ENCODE results near the gene ATG9A.

Gene ATG9A

DNA sequence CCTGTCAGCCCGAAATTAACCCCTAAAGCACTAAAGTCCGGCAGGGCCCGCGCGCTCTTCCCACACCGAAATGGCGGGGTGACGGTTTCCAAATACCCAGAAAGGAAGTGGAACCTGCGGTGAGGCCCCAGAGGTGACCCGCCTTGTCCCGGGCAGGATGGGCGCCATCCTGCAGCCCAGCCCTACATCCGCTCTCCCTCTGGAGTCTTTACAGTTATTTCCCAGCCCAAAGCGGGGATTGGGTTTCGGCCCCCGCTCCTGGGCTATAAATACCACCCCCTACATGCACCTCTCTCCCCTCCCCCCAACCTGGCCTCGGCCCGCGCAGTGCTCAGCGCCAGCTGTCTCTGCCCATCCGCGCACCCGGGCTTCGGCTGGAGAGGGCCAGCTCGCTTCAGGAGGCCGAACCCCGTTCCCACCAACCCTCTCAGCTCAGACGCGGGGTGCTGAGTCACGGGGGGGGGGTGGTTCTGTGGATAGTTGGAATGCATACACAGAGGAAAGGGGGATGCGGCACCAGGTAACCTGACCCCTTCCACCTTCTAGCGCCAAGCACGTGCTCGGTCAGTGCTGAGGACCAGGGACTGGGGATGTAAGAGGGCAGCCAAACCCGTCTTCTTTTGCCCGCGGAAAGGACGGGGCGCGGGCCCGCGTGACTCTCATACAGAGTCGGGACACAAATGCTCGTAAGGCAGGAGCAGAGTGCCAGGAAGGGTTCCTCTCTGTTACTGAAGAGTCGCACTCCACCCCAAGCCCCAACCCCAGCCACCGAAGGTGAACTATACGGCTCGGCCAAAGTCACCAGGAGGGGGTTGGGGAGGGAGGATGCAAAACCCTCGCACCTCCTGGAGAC is 23.7 kb upstream of the ATG9A start, which contains the start of gene TUBA4B:
Gene TUBA4B (plus strand): TSS at position 344 of the 853 bp plus-strand sequence. CDS start 165 bp downstream, at position 509.
- peak; percentile 16 for DNase-seq

DNA sequence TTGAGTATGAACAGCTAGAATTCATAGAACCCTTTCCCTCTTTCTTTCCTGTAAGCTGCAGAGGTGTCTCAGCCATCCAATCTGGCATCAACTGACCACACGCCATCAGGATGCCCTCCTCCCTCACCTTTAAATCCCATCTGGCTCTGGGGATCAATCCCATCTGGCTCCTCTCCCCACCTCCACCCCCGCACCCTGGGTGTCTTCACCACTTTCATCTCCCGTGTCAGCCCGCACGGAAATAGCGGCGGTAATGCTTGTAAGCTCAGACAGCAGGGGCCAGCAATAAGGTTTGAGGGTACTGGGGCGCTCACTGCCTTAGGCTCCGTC is 23.1 kb upstream of the ATG9A start:
- no peak for DNase-seq

DNA sequence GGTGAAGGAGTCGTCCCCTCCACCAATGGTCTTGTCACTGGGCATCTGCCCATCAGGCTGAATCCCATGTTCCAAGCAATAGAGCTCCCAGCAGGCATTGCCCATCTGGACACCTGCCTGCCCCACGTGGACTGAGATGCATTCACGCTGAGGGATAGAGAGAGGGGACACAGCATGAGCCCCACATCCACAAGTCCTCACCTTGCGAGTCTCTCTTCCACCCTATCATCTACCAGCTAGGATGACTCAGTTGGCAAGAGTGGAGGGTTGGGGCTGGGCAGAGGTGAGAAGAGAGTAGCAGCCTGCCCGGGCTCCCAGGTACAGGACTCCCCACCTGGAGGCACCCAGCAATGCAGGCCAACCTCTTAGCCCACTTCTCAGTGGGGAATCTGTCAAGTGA is 22.6 kb upstream of the ATG9A start:
- peak; percentile 76 for DNase-seq

DNA sequence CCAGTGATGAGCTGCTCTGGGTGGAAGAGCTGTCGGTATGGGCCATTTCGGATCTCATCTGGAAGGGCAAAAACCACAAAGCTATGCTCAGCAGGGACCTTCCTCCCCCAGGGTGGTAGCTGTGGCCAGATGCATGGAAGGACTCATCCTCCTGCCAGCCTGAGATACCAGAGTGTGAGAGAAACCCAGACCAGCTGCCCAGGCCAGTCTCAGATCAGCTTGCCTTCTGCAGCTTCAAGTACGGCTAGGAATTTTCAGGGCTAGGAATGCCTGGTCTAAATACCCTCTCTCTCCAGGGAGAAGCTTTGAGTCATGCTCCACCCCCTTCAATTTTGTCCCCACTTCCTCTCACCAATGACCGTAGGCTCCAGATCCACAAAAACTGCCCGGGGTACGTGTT is 22.2 kb upstream of the ATG9A start:
- no peak for DNase-seq

DNA sequence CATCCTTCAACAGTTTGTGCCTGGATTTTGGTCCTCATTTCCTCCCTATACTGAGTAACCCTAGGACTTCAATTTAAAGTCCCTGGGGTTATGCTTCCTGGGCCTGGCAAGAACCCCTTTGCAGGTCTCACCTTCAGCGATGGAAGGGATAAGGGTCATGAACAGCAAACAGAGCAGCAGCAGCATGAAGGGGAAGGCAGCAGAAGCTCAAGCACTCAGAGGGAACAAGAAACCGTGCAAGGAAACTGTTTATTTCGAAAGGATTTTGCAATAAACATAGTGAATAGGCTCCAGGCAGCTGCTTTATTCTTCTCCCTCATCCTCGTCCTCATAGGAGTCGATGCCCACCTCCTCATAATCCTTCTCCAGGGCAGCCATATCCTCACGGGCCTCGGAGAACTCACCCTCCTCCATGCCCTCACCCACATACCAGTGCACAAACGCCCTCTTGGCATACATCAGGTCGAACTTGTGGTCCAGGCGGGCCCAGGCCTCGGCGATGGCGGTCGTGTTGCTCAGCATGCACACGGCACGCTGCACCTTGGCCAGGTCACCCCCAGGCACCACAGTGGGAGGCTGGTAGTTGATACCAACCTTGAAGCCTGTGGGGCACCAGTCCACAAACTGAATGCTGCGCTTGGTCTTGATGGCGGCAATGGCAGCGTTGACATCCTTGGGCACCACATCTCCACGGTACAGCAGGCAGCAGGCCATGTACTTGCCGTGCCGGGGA is 20.8 kb upstream of the ATG9A start:
- DNase-seq = no peak

DNA sequence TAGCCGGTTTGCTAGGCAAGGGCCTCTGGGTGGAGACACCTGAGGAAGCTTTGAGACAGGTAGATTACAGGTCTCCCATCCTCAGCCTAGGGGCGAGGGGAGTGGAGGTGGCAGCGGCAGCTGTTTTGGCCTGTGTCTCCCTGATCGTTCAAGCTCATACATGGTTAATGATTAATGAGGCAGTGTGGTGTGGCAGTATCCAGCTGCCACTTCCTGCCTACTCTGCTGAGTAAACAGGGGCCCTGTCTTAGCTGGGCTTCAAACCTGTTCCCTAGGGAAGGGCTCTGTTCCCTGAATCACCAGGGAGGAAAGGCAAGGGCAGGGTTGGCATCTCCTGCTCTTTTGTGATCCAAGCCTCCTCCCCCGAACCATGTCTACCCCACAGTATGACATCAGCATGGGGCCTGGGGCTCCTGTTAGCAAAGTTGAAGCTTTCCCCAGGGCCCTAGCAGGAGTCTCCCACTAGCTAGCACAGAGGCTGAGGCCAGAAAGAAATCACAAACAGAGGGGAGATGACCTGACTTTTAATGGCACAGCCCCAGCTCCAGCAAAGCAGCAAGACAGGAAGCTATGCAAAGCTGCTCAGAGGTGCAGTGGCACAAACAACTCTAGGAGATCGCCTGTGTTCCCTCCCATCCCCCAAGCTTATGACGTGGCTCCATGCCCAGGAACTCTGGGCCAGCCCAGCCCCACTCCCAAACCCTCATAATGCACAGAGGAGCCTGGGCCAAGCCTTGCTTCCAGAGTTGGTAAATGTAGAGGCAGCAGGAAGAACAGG is 20.0 kb upstream of the ATG9A start:
- peak; percentile 84 for DNase-seq

DNA sequence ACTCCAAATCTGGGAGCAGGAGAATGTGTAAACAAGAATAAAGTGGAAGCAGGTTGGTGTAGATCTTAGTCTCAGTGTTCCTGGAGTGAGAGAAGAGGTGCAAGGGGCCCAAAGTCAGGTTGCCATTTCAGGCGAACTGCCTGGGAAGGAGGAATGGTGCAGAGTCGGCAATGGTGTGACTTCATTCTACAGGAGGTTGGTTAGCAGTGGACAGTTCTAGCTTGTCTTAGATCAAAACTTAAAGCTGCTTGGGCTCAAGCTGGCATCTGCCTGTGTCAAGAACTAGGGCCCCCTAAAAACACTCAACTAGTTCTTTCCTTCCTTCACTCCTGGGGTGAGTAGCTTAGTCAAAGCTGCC is 19.4 kb upstream of the ATG9A start:
- no peak for DNase-seq

DNA sequence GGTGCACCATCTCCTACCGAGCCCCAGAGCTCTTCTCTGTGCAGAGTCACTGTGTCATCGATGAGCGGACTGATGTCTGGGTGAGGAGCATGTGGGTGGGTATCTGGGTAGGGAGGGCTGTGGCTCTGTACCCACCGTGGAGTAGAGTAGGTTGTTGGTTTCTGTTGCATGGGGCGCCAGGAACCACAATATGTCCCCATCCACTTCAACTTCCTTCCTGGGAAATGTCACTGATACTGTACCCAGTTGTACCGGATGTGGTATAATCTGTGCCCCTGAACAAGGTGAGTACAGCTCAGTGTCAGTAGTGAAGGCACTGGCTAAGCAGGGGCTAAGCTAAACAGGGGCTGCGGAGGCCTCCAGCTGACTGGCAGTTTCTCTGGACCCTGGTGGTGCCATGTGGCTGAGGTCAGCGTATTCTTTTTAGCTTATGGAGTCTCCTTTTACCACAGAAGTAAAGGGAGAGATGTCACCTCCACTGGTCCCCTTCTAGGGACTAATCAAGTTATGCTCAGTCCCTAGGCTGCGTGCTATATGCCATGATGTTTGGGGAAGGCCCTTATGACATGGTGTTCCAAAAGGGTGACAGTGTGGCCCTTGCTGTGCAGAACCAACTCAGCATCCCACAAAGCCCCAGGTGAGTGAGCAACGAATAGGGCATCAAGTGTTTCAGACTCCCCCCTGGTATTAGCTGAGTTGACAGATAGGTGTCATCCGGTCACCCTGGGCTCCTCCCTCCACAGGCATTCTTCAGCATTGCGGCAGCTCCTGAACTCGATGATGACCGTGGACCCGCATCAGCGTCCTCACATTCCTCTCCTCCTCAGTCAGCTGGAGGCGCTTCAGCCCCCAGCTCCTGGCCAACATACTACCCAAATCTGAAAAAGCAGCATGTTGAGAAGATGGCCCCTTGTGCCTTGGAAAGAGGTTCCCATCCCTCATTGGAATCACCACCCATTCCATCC is 18.5 kb upstream of the ATG9A start:
- DNase-seq = no peak

DNA sequence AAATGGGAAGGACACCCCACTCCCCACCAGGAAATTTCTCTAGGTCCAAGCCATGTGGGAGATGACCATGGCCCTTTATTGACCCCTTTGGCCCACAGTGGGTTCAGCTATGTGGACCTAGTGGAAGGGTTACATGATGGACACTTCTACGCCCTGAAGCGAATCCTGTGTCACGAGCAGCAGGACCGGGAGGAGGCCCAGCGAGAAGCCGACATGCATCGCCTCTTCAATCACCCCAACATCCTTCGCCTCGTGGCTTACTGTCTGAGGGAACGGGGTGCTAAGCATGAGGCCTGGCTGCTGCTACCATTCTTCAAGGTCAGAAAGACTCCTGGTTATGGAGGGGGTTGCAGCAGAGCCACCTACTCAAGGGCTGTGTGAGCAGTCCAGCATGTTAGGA is 17.1 kb upstream of the ATG9A start:
- no peak for DNase-seq

DNA sequence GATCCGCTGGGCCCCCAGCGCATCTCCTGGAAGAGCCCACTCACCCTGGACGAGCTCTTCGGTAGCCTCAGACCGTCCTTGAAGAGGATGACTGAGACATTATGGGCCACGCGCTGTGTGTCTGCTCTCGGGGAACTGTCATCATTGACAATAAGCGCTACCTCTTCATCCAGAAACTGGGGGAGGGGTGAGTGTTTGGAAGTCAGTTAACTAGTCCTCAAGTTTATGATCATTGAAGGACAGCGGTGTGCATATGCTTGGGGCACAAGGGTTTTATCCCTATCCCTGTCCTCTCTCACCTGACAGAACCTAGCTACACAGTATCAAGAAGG is 16.4 kb upstream of the ATG9A start:
- no peak for DNase-seq

DNA sequence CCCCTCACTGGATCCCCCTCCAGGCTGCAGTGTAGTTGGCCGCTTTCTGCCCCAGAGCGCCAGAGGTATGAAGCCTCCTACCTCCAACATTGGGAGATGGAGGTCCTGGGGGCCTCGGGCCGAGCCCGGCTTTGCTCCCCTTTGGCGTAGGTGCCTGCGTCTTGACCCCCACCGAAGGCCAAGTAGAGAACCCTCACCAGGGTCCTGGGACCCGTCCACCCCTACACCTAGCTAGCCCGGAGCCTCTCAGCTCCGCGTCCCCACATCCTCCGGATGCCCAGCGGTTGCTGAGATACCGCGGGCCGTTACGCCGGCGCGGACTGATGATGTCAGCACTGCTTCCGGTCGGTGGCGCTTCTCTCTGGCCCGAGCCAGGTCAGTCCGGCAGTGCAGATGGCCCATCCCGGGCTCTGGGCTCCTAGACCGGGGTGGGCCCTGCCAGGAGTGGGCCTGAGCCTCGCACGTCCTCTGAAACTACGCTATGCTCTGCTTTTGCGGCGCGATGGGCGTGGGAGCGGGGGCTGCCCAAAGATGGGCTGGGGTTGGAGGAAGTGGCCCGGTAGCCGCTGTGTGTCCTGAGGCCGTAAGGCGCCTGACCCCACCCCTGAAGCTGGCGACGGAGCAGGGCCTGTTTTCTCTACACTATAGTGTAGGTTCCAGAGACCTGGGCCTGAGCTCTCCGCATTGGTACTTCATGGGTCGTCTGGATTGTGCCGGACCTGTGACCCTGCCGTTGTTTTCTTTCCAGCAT is 15.9 kb upstream of the ATG9A start, which contains the start of the genes GLB1L and STK16:
Gene GLB1L (minus strand): TSS at position 297 of the 751 bp plus-strand sequence. CDS start 1,871 bp downstream, outside the sequence.
Gene STK16 (plus strand): TSS at position 332 of the 751 bp plus-strand sequence. CDS start 521 bp downstream, outside the sequence.
- DNase-seq = peak; percentile 86

DNA sequence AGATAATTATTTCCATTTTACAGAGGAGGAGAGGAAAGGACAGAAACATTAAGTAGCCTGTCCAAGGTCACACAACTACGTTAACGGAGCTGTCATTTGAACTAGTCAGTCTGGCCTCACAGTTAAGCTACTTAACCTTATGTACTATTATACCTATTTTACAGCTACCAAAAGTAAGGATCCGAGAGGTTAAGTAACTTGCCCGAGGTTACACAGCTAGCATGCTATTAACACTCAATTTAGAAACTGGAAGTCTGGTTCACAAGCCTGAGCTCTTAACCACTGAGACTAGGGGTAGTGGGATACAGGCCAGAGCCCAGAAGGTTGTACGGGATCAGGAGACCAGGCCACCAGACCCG is 15.3 kb upstream of the ATG9A start:
- no peak for DNase-seq

DNA sequence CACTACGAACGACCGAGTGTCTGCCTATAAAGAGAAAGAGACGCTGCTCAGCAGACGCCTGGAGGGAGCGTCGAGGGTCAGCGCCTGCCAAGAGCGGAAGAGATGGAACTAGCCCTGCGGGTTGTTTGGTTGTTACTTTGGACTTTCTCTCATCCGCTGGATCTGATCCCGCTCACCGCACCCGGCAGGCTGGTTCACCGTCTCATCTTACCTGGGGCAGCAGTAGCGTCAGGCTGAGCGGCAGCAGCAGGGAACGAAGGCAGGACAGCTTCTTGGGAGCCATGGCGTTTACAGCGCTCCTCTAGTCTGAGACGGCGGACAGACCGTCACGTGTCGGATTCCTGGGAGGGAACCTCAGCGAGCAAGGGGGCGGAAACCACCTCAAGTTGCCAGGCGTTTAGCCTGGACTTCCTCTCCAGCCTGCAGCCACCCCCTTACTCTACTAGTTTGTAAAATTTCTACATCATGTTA is 13.9 kb upstream of the ATG9A start:
- no peak for DNase-seq

DNA sequence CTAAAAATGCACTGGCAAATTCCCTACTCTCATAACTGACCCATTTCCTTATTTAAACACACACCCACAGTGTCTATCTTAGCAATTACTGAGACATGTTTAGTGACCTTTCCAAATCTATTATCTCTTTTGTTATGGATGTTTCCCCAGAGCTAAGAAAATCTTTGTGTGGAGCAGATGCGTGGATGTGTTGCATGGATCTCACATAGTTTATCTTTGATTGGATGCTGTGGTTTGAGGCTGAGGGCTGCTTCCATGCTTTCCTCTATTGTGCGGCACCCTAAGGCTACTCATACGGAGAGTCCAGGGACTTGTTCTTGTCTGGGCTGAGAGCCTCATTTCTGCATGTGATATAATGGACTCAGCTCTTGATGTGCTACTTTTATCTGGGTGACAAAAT is 4.9 kb upstream of the ATG9A start:
- no peak for DNase-seq

DNA sequence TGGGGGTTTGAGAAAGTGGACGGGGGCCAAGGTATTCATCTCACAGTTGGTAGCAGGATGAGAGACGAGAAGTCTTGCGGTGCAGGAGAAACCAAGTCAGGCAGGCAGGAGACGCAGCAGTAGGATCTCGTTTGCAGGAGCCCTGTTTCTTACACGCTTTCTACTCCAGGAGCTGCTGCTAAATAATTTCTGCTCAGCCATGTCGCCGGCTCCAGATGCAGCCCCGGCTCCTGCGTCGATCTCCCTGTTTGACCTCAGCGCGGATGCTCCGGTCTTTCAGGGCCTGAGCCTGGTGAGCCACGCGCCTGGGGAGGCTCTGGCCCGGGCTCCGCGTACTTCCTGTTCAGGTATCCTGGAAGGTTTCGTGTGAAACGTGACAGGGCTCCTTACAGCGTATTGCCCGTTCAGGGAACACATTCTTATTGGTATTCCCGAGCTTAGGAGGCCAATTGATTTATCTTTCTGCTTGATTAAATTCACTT is 664 bp upstream of the ATG9A start:
- peak; percentile 16 for DNase-seq

DNA sequence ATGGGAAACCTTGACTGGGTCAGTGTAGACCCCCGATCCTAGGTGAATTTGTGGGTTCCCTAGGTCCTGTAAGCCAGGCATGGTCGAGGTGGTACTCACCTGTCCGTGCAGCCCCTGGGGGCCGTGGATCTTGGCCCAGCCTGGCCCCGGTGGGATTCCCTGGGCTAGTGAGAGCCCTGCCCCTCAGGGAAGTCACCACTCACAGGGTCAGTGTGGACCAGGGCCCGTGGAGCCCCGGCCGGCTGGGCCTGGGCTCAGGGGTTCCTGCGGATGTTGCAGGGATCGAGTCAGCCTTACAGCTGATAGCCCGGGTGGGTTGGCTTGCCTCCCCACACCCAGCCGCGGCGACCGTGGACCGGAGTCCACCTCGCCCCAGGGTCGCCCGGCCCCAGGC is 528 bp downstream of the ATG9A start:
- DNase-seq = no peak

DNA sequence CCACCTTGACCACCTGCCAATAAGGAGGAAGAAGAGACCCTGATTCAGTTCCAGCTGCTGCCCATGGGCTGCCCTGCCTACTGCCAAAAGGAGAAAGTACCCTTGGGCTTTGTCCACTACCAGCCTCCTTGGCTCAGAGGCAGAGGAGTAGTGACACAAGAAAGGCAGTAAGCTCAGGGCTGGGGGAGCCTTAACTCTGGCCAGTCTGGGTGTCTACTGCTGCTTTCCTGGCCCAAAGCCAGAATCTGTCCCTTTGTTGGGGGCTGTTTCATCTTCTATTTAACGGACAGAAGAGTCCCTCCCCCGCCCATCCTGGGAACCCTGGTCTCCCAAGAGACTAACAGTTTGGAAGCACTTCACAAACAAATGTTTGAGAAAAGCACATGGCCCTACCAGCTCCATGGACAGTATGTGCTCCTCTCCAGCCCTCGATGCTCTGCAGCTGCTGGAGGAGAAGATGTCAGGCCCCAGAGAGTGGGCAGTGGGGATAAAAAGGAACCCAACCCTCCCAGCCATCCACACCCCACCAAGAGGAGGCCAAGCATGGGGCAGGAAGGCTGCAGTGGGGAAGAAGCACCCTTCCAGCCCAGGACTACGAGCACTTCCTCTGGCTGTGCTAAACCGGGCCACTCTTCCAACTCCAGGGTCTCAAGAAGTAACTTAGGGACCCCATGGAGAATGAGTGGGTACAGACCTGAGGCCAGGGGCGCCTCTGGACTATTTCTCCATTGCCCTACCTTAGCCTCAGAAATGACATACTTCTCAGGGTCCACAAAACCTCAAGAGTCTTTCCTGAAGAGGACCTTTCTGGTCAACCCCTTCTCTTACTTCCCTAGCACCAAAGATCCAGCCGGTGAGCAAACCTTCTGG is 1.2 kb downstream of the ATG9A start:
- no peak for DNase-seq

DNA sequence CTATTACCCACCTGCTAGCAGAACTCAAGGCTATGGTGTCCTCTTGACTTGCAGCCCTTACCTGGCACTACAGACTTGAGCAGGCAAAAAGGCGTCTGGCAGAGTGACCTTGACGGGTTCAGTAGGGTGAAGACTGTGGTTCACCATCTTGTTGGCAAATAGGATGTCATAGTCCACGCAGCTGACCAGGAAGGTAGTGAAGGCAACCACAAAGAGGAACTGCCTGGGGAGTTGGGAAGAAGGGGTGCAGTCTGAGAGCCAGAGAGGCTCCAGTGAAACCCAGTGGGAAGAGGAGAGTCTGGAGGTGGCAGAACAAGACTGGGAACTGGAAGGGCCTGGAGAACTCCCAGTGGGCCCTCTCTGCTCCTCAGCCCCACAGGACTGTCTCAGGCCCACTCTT is 4.1 kb downstream of the ATG9A start:
- no peak for DNase-seq

DNA sequence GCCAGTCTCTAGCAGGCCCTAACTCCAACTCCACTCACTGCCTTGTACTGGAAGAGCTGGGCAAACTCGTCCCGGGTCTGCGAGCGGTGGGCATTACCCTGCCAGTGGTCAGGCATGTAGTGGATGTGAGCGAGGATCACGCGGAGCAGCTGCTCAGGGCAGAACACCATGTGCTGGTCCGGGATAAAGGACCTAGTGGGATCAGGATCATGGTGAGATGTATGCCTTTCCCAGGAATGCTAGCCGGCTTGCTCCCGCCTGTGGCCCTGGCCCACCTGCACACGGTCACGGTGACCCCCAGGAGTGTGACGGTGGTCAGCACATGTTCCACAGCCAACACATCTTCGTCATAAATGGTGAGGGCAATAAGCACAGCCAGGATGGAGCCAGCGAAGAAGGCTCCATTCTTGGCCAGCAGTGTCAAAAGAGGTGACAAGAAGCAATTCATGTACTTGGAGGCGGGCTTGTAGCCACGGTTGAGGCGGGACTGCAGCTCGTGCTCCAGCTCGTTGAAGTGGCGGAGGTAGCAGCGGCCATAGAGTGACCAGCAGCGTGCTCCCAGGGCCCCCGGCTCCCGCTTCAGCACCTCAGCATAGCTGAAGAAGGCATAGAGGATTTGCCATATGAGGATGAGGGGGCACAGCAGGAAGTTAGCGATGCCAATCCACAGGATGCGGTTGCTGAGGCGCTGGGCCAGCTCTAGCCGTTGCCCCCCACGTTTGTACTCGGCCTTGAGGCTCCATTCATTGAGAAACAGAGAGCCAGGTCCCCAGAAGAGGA is 5.4 kb downstream of the ATG9A start:
- DNase-seq = no peak

All from COR-L47 (cell line).